Thyroid gland (tissue), 4 donors: ENCODE data around the gene CDC14A.

Source experiments
- CTCF ChIP-seq, 6 experiments: fragments of 200-600 bp in 3 of 6; fragments of 450-650 bp in 3 of 6; sonication (generic) in 3 of 6; IDR thresholded peaks; one replicate each; pipeline ENCODE4 v1.5.1; 2016 to 2019; ENCODE audit warnings: antibody characterized with exemption in 6 of 6, mild to moderate bottlenecking in 2 of 6, inconsistent platforms in 1 of 6, moderate library complexity in 1 of 6
- POLR2A ChIP-seq, 2 donors: fragments of 450-650 bp; IDR thresholded peaks; one replicate each; pipeline ENCODE4 v1.6.1; 2017; ENCODE audit warnings: antibody characterized with exemption in 2 of 2, mild to moderate bottlenecking in 2 of 2, moderate library complexity in 1 of 2

- TF ChIP-seq POLR2A (IDR thresholded peaks at IDR 0.05) (no peak), CTCF (IDR thresholded peaks at IDR 0.05) (no peak)
Measured at GRCh38 chr1:100528871-100529270, 176.6 kb downstream of the CDC14A start.
